H9 (cell line): ENCODE results near the gene WNT4. TPM values are rescaled to one million over a fixed set of nuclear protein-coding genes. Genes with fewer than 3 reads are reported as not detected.

Experiments used
- DNase-seq: peaks from one replicate; pipeline ENCODE4 v3.0.0-alpha.2; 2017
- H2AFZ ChIP-seq: one replicate; pipeline ENCODE4 v1.6.1; 2013; ENCODE audit warnings: mild to moderate bottlenecking, low read length, control low read depth, moderate library complexity
- H2AK5ac ChIP-seq: 2 replicates; pipeline ENCODE4 v1.6.1; 2013; ENCODE audit warnings: low read length, control low read depth, mixed read lengths; ENCODE audit not compliant: insufficient read length
- H2BK120ac ChIP-seq: one replicate; pipeline ENCODE4 v1.6.1; 2013; ENCODE audit warnings: low read depth, mild to moderate bottlenecking, low read length, control low read depth, inconsistent platforms; ENCODE audit not compliant: poor library complexity, severe bottlenecking
- H2BK12ac ChIP-seq: 2 replicates; pipeline ENCODE4 v1.6.1; 2013; ENCODE audit warnings: low read length, control low read depth, mixed read lengths, low read depth; ENCODE audit not compliant: insufficient read length
- H2BK15ac ChIP-seq: 2 replicates; pipeline ENCODE4 v1.6.1; 2013; ENCODE audit warnings: low read depth, low read length, control low read depth
- H2BK20ac ChIP-seq: one replicate; pipeline ENCODE4 v1.6.1; 2013; ENCODE audit warnings: low read depth, mild to moderate bottlenecking, low read length, control low read depth, inconsistent platforms; ENCODE audit not compliant: poor library complexity, severe bottlenecking
- H2BK5ac ChIP-seq: 2 replicates; pipeline ENCODE4 v1.6.1; 2013; ENCODE audit warnings: low read length, control low read depth, mixed read lengths; ENCODE audit not compliant: insufficient read length
- H3K14ac ChIP-seq: 2 replicates; pipeline ENCODE4 v1.6.1; 2013; ENCODE audit warnings: low read length, control low read depth; ENCODE audit not compliant: insufficient read depth
- H3K18ac ChIP-seq: 2 replicates; pipeline ENCODE4 v1.6.1; 2013; ENCODE audit warnings: low read depth, mild to moderate bottlenecking, mixed read lengths, low read length, control low read depth; ENCODE audit not compliant: insufficient read length
- H3K23ac ChIP-seq: 2 replicates; pipeline ENCODE4 v1.6.1; 2013; ENCODE audit warnings: low read length, control low read depth, mixed read lengths, low read depth; ENCODE audit not compliant: insufficient read length
- H3K23me2 ChIP-seq: 2 replicates; pipeline ENCODE4 v1.6.1; 2013; ENCODE audit warnings: low read depth, mild to moderate bottlenecking, mixed read lengths, low read length, control low read depth; ENCODE audit not compliant: insufficient read length, poor library complexity, severe bottlenecking
- H3K27ac ChIP-seq: 2 replicates; pipeline ENCODE4 v1.5.1; 2013; ENCODE audit warnings: low read length, control low read depth, mixed read lengths, low read depth; ENCODE audit not compliant: insufficient read length
- H3K27me3 ChIP-seq: 2 replicates; pipeline ENCODE4 v1.6.1; 2013; ENCODE audit warnings: low read length, control low read depth, inconsistent platforms; ENCODE audit not compliant: insufficient read depth
- H3K4ac ChIP-seq: 2 replicates; pipeline ENCODE4 v1.6.1; 2013; ENCODE audit warnings: low read depth, mild to moderate bottlenecking, control low read depth, inconsistent platforms, low read length, moderate library complexity
- H3K4me1 ChIP-seq: 2 replicates; pipeline ENCODE4 v1.6.1; 2013; ENCODE audit warnings: low read length, control low read depth, inconsistent platforms; ENCODE audit not compliant: insufficient read depth
- H3K4me2 ChIP-seq: 2 replicates; pipeline ENCODE4 v1.6.1; 2013; ENCODE audit warnings: low read length, control low read depth, mixed read lengths; ENCODE audit not compliant: insufficient read length, insufficient read depth
- H3K56ac ChIP-seq: 2 replicates; pipeline ENCODE4 v1.6.1; 2013; ENCODE audit warnings: low read depth, mild to moderate bottlenecking, mixed read lengths, low read length, control low read depth; ENCODE audit not compliant: insufficient read length
- H3K79me1 ChIP-seq: 2 replicates; pipeline ENCODE4 v1.6.1; 2013; ENCODE audit warnings: low read depth, mild to moderate bottlenecking, moderate library complexity, low read length, control low read depth, inconsistent platforms; ENCODE audit not compliant: insufficient read depth, poor library complexity, severe bottlenecking
- H3K79me2 ChIP-seq: 2 replicates; pipeline ENCODE4 v1.6.1; 2013; ENCODE audit warnings: low read length, control low read depth, inconsistent platforms; ENCODE audit not compliant: insufficient read depth
- H3K9ac ChIP-seq: 2 replicates; pipeline ENCODE4 v1.6.1; 2013; ENCODE audit warnings: low read length, control low read depth, mixed read lengths; ENCODE audit not compliant: insufficient read length; ENCODE audit errors: extremely low read depth
- H3K9me3 ChIP-seq: one replicate; pipeline ENCODE4 v1.6.1; 2013; ENCODE audit warnings: low read depth, low read length, inconsistent platforms; ENCODE audit not compliant: control insufficient read depth
- H3T11ph ChIP-seq: one replicate; pipeline ENCODE4 v1.6.1; 2013; ENCODE audit warnings: mild to moderate bottlenecking, low read length, control low read depth, inconsistent platforms
- H4K20me1 ChIP-seq: one replicate; pipeline ENCODE4 v1.6.1; 2013; ENCODE audit not compliant: control insufficient read depth, insufficient read length, insufficient read depth
- H4K5ac ChIP-seq: 2 replicates; pipeline ENCODE4 v1.6.1; 2013; ENCODE audit warnings: low read depth, mild to moderate bottlenecking, mixed read lengths, low read length, control low read depth; ENCODE audit not compliant: insufficient read length
- H4K8ac ChIP-seq: replicated peaks from 2 replicates; pipeline ENCODE4 v1.6.1; 2013; ENCODE audit warnings: low read length, control low read depth, mixed read lengths, low read depth; ENCODE audit not compliant: insufficient read length
- H4K91ac ChIP-seq: 2 replicates; pipeline ENCODE4 v1.6.1; 2013; ENCODE audit warnings: low read depth, mild to moderate bottlenecking, moderate library complexity, mixed read lengths, low read length, control low read depth; ENCODE audit not compliant: insufficient read length
- H3K27ac Mint-ChIP-seq, 3 experiments: 2 replicates in 2 of 3; 3 replicates in 1 of 3; pipeline ENCODE4 v1.8.0; 2020 to 2021; ENCODE audit warnings: mixed read lengths in 3 of 3, mild to moderate bottlenecking in 1 of 3, moderate library complexity in 1 of 3
- H3K27me3 Mint-ChIP-seq: 2 replicates; pipeline ENCODE4 v1.8.0; 2021; ENCODE audit warnings: low read depth, mild to moderate bottlenecking, moderate library complexity, mixed read lengths
- H3K36me3 Mint-ChIP-seq, 3 experiments: 2 replicates in 2 of 3; 3 replicates in 1 of 3; pipeline ENCODE4 v1.8.0; 2020 to 2021; ENCODE audit warnings: low read depth in 3 of 3, mixed read lengths in 3 of 3; ENCODE audit not compliant: insufficient read depth in 1 of 3
- H3K4me1 Mint-ChIP-seq, 2 experiments: 2 replicates each; pipeline ENCODE4 v1.8.0; 2020; ENCODE audit warnings: mixed read lengths in 2 of 2
- H3K4me3 Mint-ChIP-seq, 2 experiments: 2 replicates in 1 of 2; 3 replicates in 1 of 2; pipeline ENCODE4 v1.8.0; 2020 to 2021; ENCODE audit warnings: mild to moderate bottlenecking in 2 of 2, mixed read lengths in 2 of 2, moderate library complexity in 1 of 2
- H3K9me3 Mint-ChIP-seq, 2 experiments: 2 replicates in 1 of 2; 3 replicates in 1 of 2; pipeline ENCODE4 v1.8.0; 2020; ENCODE audit warnings: mild to moderate bottlenecking in 2 of 2, mixed read lengths in 2 of 2, moderate library complexity in 1 of 2
- CTCF ChIP-seq: fragments of 200-600 bp; sonication (generic); conservative IDR thresholded peaks from 3 replicates; pipeline ENCODE4 v1.8.0; 2021; ENCODE audit warnings: antibody characterized with exemption, mild to moderate bottlenecking
- WGBS: extraction: QIAGEN DNeasy Blood & Tissue Kit; methylation state at CpG from one replicate; pipeline ENCODE4 v1.1.7; 2013; ENCODE audit warnings: missing lambda C conversion rate, low lambda C conversion rate, mixed read lengths; ENCODE audit not compliant: insufficient read length; ENCODE audit errors: extremely low coverage; 5-methylcytosine and 5-hydroxymethylcytosine counted together
- total RNA-seq: library from RNA; stranded (reverse); gene quantifications from 2 replicates; pipeline ENCODE4 v1.2.1, GENCODE V29; 2021

The WNT4 gene
- total RNA-seq, 1 experiment from 2014 or later: 1.4 TPM

GRCh38 chr1:22120469-22120790 is 22.5 kb downstream of the WNT4 start:
- WGBS: no CpG with 5 or more reads among the region's 11 CpGs
- H3K4me3 Mint-ChIP-seq: no peak overlapping the region
- H2BK120ac ChIP-seq: no peak overlapping the region

More at GRCh38 chr1:22120469-22120790, 22.5 kb downstream of the WNT4 start:
- Histone ChIP-seq H3K27ac (no peak overlapping the region), H3K23ac (no peak overlapping the region), H3K27me3 (no peaks in the 10 kb centered on the region), H3K23me2 (no peaks in the 10 kb centered on the region), H4K5ac (no peak overlapping the region), H4K8ac (no peak overlapping the region), H4K20me1 (no peaks in the 10 kb centered on the region), H2BK20ac (no peak overlapping the region), H3K18ac (no peak overlapping the region), H4K91ac (no peak overlapping the region), H3K56ac (no peak overlapping the region), H3K9ac (no peak overlapping the region), H3K14ac (no peak overlapping the region), H3K79me1 (no peaks in the 10 kb centered on the region), H2BK15ac (no peak overlapping the region), H3K79me2 (no peaks in the 10 kb centered on the region), H2AFZ (no peak overlapping the region), H3K4me1 (peaks cover 11% of the 10 kb centered on the region; the same call in 1 of the 2 replicates), H3T11ph (no peak overlapping the region), H2BK12ac (no peak overlapping the region), H2AK5ac (no peak overlapping the region), H2BK5ac (no peak overlapping the region), H3K4me2 (no peak overlapping the region), H3K4ac (no peak overlapping the region), H3K9me3 (no peaks in the 10 kb centered on the region)
- no peak for TF ChIP-seq CTCF
- Mint-ChIP-seq H3K27me3 (no peaks in the 10 kb centered on the region), H3K4me1 (peaks cover 38 to 43% of the 10 kb centered on the region in 2 experiments), H3K9me3 (no peaks in the 10 kb centered on the region), H3K27ac (no peak overlapping the region; a peak in 2 of 7 replicates), H3K36me3 (peaks cover 1 to 7% (median 4%) of the 10 kb centered on the region in 3 experiments; a peak in 3 of 7 replicates)
- DNase-seq: no peak
